CD4-positive, alpha-beta T cell treated with Interleukin-17A for 4 hours (primary cell): ENCODE data around the gene CDK5RAP3.
"Not testable (repeated sequence)": the region's sequence is repeated elsewhere in the genome, so short reads cannot be mapped to it uniquely, and the experiment has no call there.

Experiments
- DNase-seq: peaks from one replicate; pipeline ENCODE4 v3.0.0-alpha.2; 2020; ENCODE audit warnings: mixed read lengths

Gene CDK5RAP3

GRCh38 chr17:47980541-47980940 is 9.6 kb downstream of the CDK5RAP3 start:
- DNase-seq = no peak

GRCh38 chr17:47981462-47981861 is 10.5 kb downstream of the CDK5RAP3 start:
- no peak for DNase-seq

- no peak for DNase-seq
Measured at GRCh38 chr17:47982091-47982617, 11.2 kb downstream of the CDK5RAP3 start.

- DNase-seq = no peak
Measured at GRCh38 chr17:47982645-47983390, 11.9 kb downstream of the CDK5RAP3 start.

- no peak for DNase-seq
Measured at GRCh38 chr17:47983492-47984223, 12.7 kb downstream of the CDK5RAP3 start.

- no peak for DNase-seq
Measured at GRCh38 chr17:47986520-47986919, 15.6 kb downstream of the CDK5RAP3 start.

- no peak for DNase-seq
Measured at GRCh38 chr17:47987240-47987835, 16.4 kb downstream of the CDK5RAP3 start.

- not testable (repeated sequence) for DNase-seq
Measured at GRCh38 chr17:47988445-47988844, 17.5 kb downstream of the CDK5RAP3 start.

GRCh38 chr17:47989159-47989558 is 18.2 kb downstream of the CDK5RAP3 start:
- no peak for DNase-seq

GRCh38 chr17:47989700-47990099 is 18.8 kb downstream of the CDK5RAP3 start:
- no peak for DNase-seq

- no peak for DNase-seq
Measured at GRCh38 chr17:47990962-47991731, 20.2 kb downstream of the CDK5RAP3 start.

GRCh38 chr17:47992216-47992615 is 21.3 kb downstream of the CDK5RAP3 start:
- no peak for DNase-seq

- DNase-seq = no peak
Measured at GRCh38 chr17:47993031-47993564, 22.2 kb downstream of the CDK5RAP3 start.

GRCh38 chr17:47993964-47994363 is 23.1 kb downstream of the CDK5RAP3 start:
- no peak for DNase-seq

- DNase-seq = no peak
Measured at GRCh38 chr17:47994724-47995123, 23.8 kb downstream of the CDK5RAP3 start.

GRCh38 chr17:47995241-47995935 is 24.5 kb downstream of the CDK5RAP3 start:
- DNase-seq = no peak

- DNase-seq = no peak
Measured at GRCh38 chr17:47996201-47996600, 25.3 kb downstream of the CDK5RAP3 start.

GRCh38 chr17:47997586-47997985 is 26.7 kb downstream of the CDK5RAP3 start:
- no peak for DNase-seq

- DNase-seq = no peak
Measured at GRCh38 chr17:47998044-47998443, 27.1 kb downstream of the CDK5RAP3 start.

GRCh38 chr17:47999582-47999981 is 28.7 kb downstream of the CDK5RAP3 start:
- DNase-seq = no peak

GRCh38 chr17:48001197-48001596 is 30.3 kb downstream of the CDK5RAP3 start:
- no peak for DNase-seq

GRCh38 chr17:48001657-48002056 is 30.7 kb downstream of the CDK5RAP3 start:
- not testable (repeated sequence) for DNase-seq
